GM19395 (cell line): ENCODE data around the gene CSH1.
"Not testable (repeated sequence)": the region's sequence is repeated elsewhere in the genome, so short reads cannot be mapped to it uniquely, and the experiment has no call there.

Experiments used
- ATAC-seq: cut with Tn5 transposase; IDR thresholded peaks from one replicate; pipeline ENCODE4 v1.9.1; 2021; ENCODE audit warnings: mild to moderate bottlenecking, moderate library complexity; ENCODE audit not compliant: unreplicated experiment

CSH1 gene

GRCh38 chr17:63928966-63929695 is 32.8 kb upstream of the CSH1 start:
- ATAC-seq: no peak

- ATAC-seq: no peak
These were observed 31.8 kb upstream of the CSH1 start for GRCh38 chr17:63928172-63928666.

- no peak for ATAC-seq
These were observed 31.2 kb upstream of the CSH1 start for GRCh38 chr17:63927464-63928171.

GRCh38 chr17:63926164-63926563 is 29.8 kb upstream of the CSH1 start:
- no peak for ATAC-seq

GRCh38 chr17:63925615-63926014 is 29.2 kb upstream of the CSH1 start:
- ATAC-seq: no peak

- peak; percentile 59 for ATAC-seq
These were observed 26.0 kb upstream of the CSH1 start for GRCh38 chr17:63922402-63922801.

- ATAC-seq: not testable (repeated sequence)
These were observed 24.4 kb upstream of the CSH1 start for GRCh38 chr17:63920779-63921178.

GRCh38 chr17:63920050-63920449 is 23.7 kb upstream of the CSH1 start:
- ATAC-seq: not testable (repeated sequence)

GRCh38 chr17:63919311-63919723 is 22.9 kb upstream of the CSH1 start:
- peak; percentile 65 for ATAC-seq

GRCh38 chr17:63918789-63919305 is 22.5 kb upstream of the CSH1 start, which contains the start of gene GH1:
TSS of gene GH1 (minus strand) at chr17:63918839. CDS start at chr17:63918776, 63 bp downstream.
- not testable (repeated sequence) for ATAC-seq

- ATAC-seq: no peak
These were observed 21.9 kb upstream of the CSH1 start for GRCh38 chr17:63918305-63918704.

- no peak for ATAC-seq
These were observed 21.3 kb upstream of the CSH1 start for GRCh38 chr17:63917646-63918045.

GRCh38 chr17:63917206-63917605 is 20.8 kb upstream of the CSH1 start:
- ATAC-seq: not testable (repeated sequence)

GRCh38 chr17:63916566-63917185 is 20.3 kb upstream of the CSH1 start:
- no peak for ATAC-seq

- ATAC-seq: not testable (repeated sequence)
These were observed 19.4 kb upstream of the CSH1 start for GRCh38 chr17:63915753-63916152.

GRCh38 chr17:63914471-63914870 is 18.1 kb upstream of the CSH1 start:
- no peak for ATAC-seq

GRCh38 chr17:63911657-63912100 is 15.3 kb upstream of the CSH1 start:
- ATAC-seq: no peak

GRCh38 chr17:63911041-63911635 is 14.8 kb upstream of the CSH1 start, which contains the start of gene CSHL1:
TSS of gene CSHL1 (minus strand) at chr17:63911258. CDS start at chr17:63911196, 62 bp downstream.
- no peak for ATAC-seq

GRCh38 chr17:63910096-63910495 is 13.7 kb upstream of the CSH1 start:
- ATAC-seq: no peak

GRCh38 chr17:63909586-63909985 is 13.2 kb upstream of the CSH1 start:
- not testable (repeated sequence) for ATAC-seq
